Fibroblast of skin of abdomen (primary cell): ENCODE measurements around the gene B4GALT5.
A peak's percentile ranks its signal among the peaks of the same experiment; 100 is the strongest.

Experiments used
- DNase-seq: peaks from one replicate; pipeline ENCODE4 v3.0.0-alpha.2; 2013

B4GALT5 gene

GRCh38 chr20:49602345-49603208 lies 111.1 kb downstream of the B4GALT5 start:
- DNase-seq, result no peak

GRCh38 chr20:49601153-49601924 lies 112.3 kb downstream of the B4GALT5 start:
- DNase-seq, result no peak

- DNase-seq, result no peak
Observed at GRCh38 chr20:49599746-49600113, 113.9 kb downstream of the B4GALT5 start.

GRCh38 chr20:49597825-49598395 lies 115.8 kb downstream of the B4GALT5 start:
- no peak for DNase-seq

- peak; percentile 59 for DNase-seq
Observed at GRCh38 chr20:49595811-49596561, 117.7 kb downstream of the B4GALT5 start.

GRCh38 chr20:49595346-49595745 lies 118.3 kb downstream of the B4GALT5 start:
- no peak for DNase-seq

- DNase-seq, result no peak
Observed at GRCh38 chr20:49594931-49595315, 118.8 kb downstream of the B4GALT5 start.

GRCh38 chr20:49594143-49594930 lies 119.3 kb downstream of the B4GALT5 start:
- peak; percentile 75 for DNase-seq

GRCh38 chr20:49593466-49594142 lies 120.1 kb downstream of the B4GALT5 start:
- DNase-seq, result no peak

GRCh38 chr20:49592120-49592519 lies 121.6 kb downstream of the B4GALT5 start:
- no peak for DNase-seq

GRCh38 chr20:49591217-49591865 lies 122.3 kb downstream of the B4GALT5 start:
- DNase-seq, result peak; percentile 21

- no peak for DNase-seq
Observed at GRCh38 chr20:49590163-49591017, 123.3 kb downstream of the B4GALT5 start.

- DNase-seq, result no peak
Observed at GRCh38 chr20:49589747-49590146, 123.9 kb downstream of the B4GALT5 start.

- peak; percentile 76 for DNase-seq
Observed at GRCh38 chr20:49587111-49587570, 126.5 kb downstream of the B4GALT5 start.

GRCh38 chr20:49585585-49586245 lies 128.0 kb downstream of the B4GALT5 start:
- DNase-seq, result no peak

- DNase-seq, result no peak
Observed at GRCh38 chr20:49584418-49585382, 129.0 kb downstream of the B4GALT5 start.

GRCh38 chr20:49583669-49584417 lies 129.8 kb downstream of the B4GALT5 start:
- DNase-seq, result peak; percentile 69
